Brain microvascular endothelial cell (primary cell): ENCODE measurements around the gene LRRC38.

ENCODE experiments used
- DNase-seq: peaks from one replicate; pipeline ENCODE4 v3.0.0-alpha.2; 2020
- H3K27ac ChIP-seq: fragments of 250-450 bp; sonication (Bioruptor Pico); 2 replicates; pipeline ENCODE4 v1.5.1; 2020; ENCODE audit warnings: mild to moderate bottlenecking, moderate library complexity
- H3K27me3 ChIP-seq: fragments of 250-450 bp; sonication (Bioruptor Pico); replicated peaks from 2 replicates; pipeline ENCODE4 v1.5.1; 2020; ENCODE audit warnings: mild to moderate bottlenecking
- H3K36me3 ChIP-seq: fragments of 250-450 bp; sonication (Bioruptor Pico); replicated peaks from 2 replicates; pipeline ENCODE4 v1.5.1; 2020; ENCODE audit warnings: mild to moderate bottlenecking
- H3K4me3 ChIP-seq: 2 replicates; pipeline ENCODE4 v1.5.1; 2011; ENCODE audit warnings: low read depth, mild to moderate bottlenecking, control low read depth, low read length, moderate library complexity
- CTCF ChIP-seq: IDR thresholded peaks from 2 replicates; pipeline ENCODE4 v1.5.1; 2011; ENCODE audit warnings: low read depth, mild to moderate bottlenecking, moderate library complexity, low read length, control low read depth, inconsistent platforms; ENCODE audit errors: missing control alignments
- in situ Hi-C: cut with HindIII; loops from 2 replicates; pipeline ENCODE4 v1.10.0; 2017; ENCODE audit warnings: low sequenced_read_pairs, low pct_ligation_motif_present

The LRRC38 gene

GRCh38 chr1:13541435-13542215, 27.8 kb upstream of the LRRC38 start:
- H3K27me3 ChIP-seq: no peaks in the 10 kb centered on the region
- no peak for DNase-seq
- no peaks in the 10 kb centered on the region for H3K36me3 ChIP-seq
- TF ChIP-seq CTCF: no peak
- H3K4me3 ChIP-seq: no peak overlapping the region
- in situ Hi-C loops: no loop called here
- H3K27ac ChIP-seq: no peak overlapping the region

GRCh38 chr1:13540866-13541265, 27.1 kb upstream of the LRRC38 start:
- in situ Hi-C loops: no loop called here
- no peak for TF ChIP-seq CTCF

GRCh38 chr1:13539683-13540082, 25.9 kb upstream of the LRRC38 start:
- no peak for DNase-seq
- in situ Hi-C loops: no loop called here
- no peaks in the 10 kb centered on the region for H3K27me3 ChIP-seq
- no peaks in the 10 kb centered on the region for H3K36me3 ChIP-seq
- H3K27ac ChIP-seq: no peak overlapping the region
- H3K4me3 ChIP-seq: no peak overlapping the region
- TF ChIP-seq CTCF: no peak

More at GRCh38 chr1:13540866-13541265, 27.1 kb upstream of the LRRC38 start:
- Histone ChIP-seq H3K27me3 (no peaks in the 10 kb centered on the region), H3K36me3 (no peaks in the 10 kb centered on the region), H3K4me3 (no peak overlapping the region), H3K27ac (no peak overlapping the region)
- no peak for DNase-seq

- Histone ChIP-seq H3K27ac (no peak overlapping the region), H3K27me3 (no peaks in the 10 kb centered on the region), H3K4me3 (no peak overlapping the region), H3K36me3 (no peaks in the 10 kb centered on the region)
- DNase-seq: no peak
- TF ChIP-seq CTCF: no peak
- in situ Hi-C loops: no loop called here
Observed at GRCh38 chr1:13538832-13539231, 25.0 kb upstream of the LRRC38 start.

GRCh38 chr1:13536571-13536970, 22.8 kb upstream of the LRRC38 start:
- no peak for DNase-seq
- Histone ChIP-seq H3K4me3 (no peak overlapping the region), H3K36me3 (no peaks in the 10 kb centered on the region), H3K27me3 (no peaks in the 10 kb centered on the region), H3K27ac (no peak overlapping the region)
- in situ Hi-C loops: no loop called here
- TF ChIP-seq CTCF: no peak

- DNase-seq: no peak
- in situ Hi-C loops: no loop called here
- no peaks in the 10 kb centered on the region for H3K27me3 ChIP-seq
- H3K27ac ChIP-seq: no peak overlapping the region
- H3K4me3 ChIP-seq: no peak overlapping the region
- TF ChIP-seq CTCF: no peak
- no peaks in the 10 kb centered on the region for H3K36me3 ChIP-seq
Observed at GRCh38 chr1:13535227-13535626, 21.4 kb upstream of the LRRC38 start.
